AG04449 (cell line): Measurements from ENCODE around the gene MTOR.
A peak's percentile ranks its signal among the peaks of the same experiment; 100 is the strongest.

Source experiments
- CTCF ChIA-PET: fragments of 350-600 bp; formaldehyde crosslinking; extraction: SDS; loops from one replicate; lab custom pipeline; 2021; ENCODE audit warnings: antibody characterized with exemption; lab: Yijun Ruan, JAX
- POLR2A ChIA-PET: fragments of 400-600, 350-600 bp; formaldehyde crosslinking; extraction: SDS; loops from one replicate; lab custom pipeline; 2020; ENCODE audit warnings: antibody characterized with exemption, inconsistent platforms; lab: Yijun Ruan, JAX
- DNase-seq: peaks from one replicate; pipeline ENCODE4 v3.0.0-alpha.2; 2010; ENCODE audit warnings: low read depth, low spot score
- H3K4me3 ChIP-seq: 2 replicates; pipeline ENCODE4 v1.5.1; 2011; ENCODE audit warnings: low read depth, mild to moderate bottlenecking, control low read depth, low read length
- CTCF ChIP-seq: IDR thresholded peaks from one replicate; pipeline ENCODE4 v1.5.1; 2011; ENCODE audit warnings: mild to moderate bottlenecking, moderate library complexity, low read length, control low read depth, inconsistent platforms; ENCODE audit not compliant: insufficient read depth; ENCODE audit errors: missing control alignments

The MTOR gene

DNA sequence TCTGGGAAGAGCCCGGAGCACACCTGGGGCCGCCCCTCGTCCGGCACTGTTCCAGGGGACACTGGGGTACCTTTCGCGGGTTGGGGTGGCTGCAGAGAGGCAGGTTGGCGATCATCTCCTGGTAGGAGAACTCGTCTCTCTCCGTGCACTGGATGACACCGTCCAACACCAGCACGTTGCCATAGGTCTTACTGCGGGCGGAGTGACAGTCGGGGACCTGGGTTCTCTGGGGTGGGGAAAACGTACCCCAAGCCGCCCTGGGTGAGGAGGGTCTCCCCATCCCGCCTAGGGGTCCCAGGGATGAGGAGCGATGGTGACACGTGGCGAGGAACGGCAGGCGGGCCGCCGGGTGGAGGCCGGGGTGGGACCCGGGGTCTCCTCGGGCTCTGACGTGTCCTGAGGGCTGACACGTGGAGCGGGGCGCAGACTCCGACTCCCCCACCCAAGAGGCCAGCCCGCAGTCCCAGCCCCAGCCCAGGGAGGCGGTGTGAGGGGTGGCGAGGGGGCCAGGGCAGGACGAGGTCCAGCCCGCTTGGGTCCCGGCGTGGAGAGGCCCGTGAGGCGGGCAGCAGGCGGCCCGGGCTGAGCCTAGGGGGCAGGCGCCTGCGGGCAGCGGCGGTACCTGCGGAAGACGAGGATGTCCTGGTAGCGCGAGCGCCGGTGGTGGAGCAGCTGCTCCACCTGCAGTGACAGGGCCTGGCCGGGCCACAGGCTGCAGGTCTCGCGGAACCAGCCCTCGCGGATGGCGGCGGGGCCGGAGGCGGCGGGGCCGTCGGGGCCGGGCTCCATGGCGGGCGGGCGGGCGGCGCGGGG lies 203.0 kb downstream of the MTOR start:
- TF ChIP-seq CTCF = peak; percentile 2
- H3K4me3 ChIP-seq = peak overlapping the region; percentile 86
- no peak for DNase-seq
- ChIA-PET CTCF (interaction anchor here (0.6 to 13.9 kb wide), 5 partner anchors 21 to 182 kb away, joined by 3 to 161 read pairs (median 5); no protein-coding TSS in a partner anchor), POLR2A (interaction anchor here (1.0 to 1.5 kb wide), 4 partner anchors 8 to 20 kb away, joined by 3 to 5 read pairs (median 4); no protein-coding TSS in a partner anchor)

DNA sequence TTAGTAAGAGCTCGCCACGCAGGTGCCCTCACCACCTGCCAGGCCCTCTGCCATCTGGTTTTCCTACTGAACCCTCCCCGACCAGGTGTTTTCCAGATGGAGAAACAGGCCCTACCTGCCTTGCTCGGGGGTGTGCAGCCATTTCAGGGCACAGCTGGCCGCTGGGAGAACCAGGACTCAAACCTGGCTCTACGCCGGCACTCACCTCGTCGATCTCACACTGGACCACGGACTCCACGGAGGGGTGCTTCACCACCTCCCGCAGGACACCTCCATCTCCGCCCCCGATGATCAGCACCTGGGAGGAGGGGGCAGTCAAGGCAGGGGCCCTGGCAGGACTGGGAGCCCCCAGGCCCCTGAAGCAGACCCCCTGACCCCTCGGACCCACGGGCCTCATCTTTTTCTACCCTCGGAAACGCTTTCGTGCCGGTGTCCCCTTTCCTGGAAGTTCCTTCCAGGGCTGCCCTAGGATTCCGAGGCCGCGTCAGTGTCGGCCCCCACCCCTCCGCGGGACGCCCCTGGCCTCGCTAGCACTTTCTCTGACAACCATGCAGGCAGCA lies 203.7 kb downstream of the MTOR start:
- ChIA-PET POLR2A (interaction anchor here (0.9 kb wide), 1 partner anchor 9 kb away, joined by 4 read pairs; no protein-coding TSS in a partner anchor), CTCF (interaction anchor here (13.9 kb wide), 1 partner anchor 20 kb away, joined by 161 read pairs; no protein-coding TSS in a partner anchor)
- H3K4me3 ChIP-seq = peak overlapping the region; percentile 86
- no peak for TF ChIP-seq CTCF
- no peak for DNase-seq

DNA sequence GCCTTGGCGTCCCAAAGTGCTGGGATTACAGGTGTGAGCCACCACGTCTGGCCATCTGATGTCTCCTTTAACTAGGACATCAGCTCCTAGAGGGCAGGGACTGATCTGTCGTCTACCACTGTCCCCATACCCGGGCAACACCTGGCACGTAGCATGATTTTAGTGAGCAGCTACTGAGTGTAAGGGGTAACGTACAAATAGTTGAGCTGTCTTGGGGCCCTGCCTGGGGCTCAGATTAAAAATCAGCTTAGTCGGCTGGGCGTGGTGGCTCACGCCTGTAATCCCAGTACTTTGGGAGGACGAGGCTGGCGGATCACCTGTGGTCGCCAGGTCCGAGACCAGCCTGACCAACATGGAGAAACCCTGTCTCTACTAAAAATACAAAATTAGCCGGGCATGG lies 204.3 kb downstream of the MTOR start:
- H3K4me3 ChIP-seq = no peak overlapping the region; the same call in 1 of the 2 replicates
- no peak for DNase-seq
- ChIA-PET POLR2A (interaction anchor here (0.9 kb wide), 1 partner anchor 8 kb away, joined by 4 read pairs; no protein-coding TSS in a partner anchor), CTCF (interaction anchor here (13.9 kb wide), 1 partner anchor 20 kb away, joined by 161 read pairs; no protein-coding TSS in a partner anchor)
- no peak for TF ChIP-seq CTCF

- CTCF ChIA-PET = interaction anchor here (13.9 kb wide), 1 partner anchor 19 kb away, joined by 161 read pairs; no protein-coding TSS in a partner anchor
- TF ChIP-seq CTCF = no peak
- no peak overlapping the region; the same call in 1 of the 2 replicates for H3K4me3 ChIP-seq
- POLR2A ChIA-PET = no interaction called here
- DNase-seq = no peak
These were observed 204.9 kb downstream of the MTOR start for GRCh38 chr1:11057477-11057876.
